GM12801 (cell line): ENCODE results near the gene HNMT.

Source experiments
- CTCF ChIP-seq: IDR thresholded peaks from one replicate; pipeline ENCODE4 v1.5.1; 2011; ENCODE audit warnings: control low read depth; ENCODE audit not compliant: insufficient read length; ENCODE audit errors: extremely low read depth

HNMT gene

DNA sequence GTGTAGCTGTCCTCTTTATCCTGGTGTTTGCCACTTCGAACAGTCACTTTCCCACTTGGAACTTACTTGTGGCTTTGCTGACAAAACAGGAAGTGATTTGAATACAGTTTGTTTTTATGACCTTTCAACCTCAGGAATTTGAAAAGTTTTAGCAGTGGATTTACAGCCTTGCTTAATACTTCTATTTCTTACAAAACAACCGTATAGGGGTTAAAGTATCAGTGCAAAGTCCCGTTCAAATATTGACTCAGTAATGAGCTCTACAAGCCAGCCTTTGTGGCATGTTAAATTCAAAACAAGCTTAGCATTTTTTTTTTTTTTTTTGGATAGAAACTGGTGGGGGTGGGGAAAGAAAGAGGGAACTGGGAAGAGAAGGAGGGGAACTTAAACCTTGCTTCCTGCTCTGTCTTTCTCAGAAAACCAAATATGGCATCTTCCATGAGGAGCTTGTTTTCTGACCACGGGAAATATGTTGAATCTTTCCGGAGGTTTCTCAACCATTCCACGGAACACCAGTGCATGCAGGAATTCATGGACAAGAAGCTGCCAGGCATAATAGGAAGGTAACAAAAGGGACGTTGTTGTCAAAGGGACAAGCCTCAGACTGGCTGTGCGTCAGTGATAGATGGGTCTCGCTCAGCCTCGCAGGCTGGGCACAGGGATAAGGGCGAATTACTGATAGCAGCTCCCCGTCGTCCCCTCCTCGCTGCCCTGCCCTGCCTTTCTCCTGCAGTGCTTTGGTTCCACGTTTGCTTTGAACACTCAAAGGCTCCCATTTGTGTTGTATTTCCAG, at the start of gene HNMT:
Gene HNMT (plus strand): TSS at position 408 of the 793 bp plus-strand sequence. CDS start 19 bp downstream, at position 427.
- no peak for TF ChIP-seq CTCF

DNA sequence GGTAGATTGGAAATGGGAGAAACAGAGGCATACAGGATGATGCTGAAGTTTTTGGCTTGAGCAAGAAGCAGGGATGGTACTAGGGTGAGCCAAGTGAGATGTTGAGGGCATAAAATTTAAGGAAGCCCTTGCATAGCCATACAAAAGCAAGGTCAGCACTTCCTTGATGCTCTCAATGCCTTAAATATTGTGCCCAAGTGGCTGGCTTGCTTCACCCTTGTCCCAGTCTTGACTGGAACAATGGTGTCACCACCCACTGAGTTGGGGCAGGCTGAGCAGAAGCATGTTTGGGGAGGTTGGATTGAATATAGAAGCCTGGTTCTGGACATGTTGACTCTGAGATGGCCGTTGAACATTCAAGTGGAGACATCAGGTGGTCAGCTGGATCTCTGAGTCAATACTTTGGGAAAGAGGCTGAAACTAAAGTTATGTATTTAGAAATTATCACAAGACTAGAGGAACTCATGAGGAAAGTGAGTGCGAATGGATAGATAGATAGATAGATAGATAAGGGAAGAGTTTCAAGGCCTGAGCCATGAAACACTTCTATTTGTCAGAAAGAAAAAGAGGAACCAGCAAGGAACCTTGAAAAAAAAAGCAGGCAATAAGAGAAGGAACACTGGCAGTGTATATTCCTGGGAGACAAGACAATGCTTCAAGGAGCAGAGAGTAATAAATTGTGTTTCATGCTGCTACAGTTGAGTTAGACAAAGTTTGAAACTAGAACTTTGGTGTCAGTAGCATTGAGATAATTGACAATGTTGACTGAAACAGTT, 43.0 kb upstream of the HNMT start:
- TF ChIP-seq CTCF: no peak

GRCh38 chr2:137924019-137924418, 40.3 kb upstream of the HNMT start:
- no peak for TF ChIP-seq CTCF

DNA sequence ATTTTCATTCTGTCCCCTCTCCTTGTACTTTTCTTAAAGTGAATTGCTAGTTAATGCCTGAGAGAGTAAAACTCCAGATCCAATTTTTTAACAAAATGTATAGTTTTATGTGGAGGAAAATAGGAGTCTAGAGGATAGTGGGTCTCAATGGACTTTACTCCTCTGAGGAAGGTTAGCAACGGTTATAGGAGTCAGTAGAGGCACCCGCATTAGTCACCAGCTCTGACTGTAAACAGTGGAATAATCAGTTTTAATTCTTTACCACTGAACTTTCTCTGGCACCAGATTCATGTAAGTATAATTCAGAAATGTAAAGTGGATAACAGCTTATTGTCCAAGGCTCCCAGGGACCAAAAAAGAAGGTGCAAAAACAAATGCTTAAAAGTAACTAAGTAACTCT, 38.7 kb upstream of the HNMT start:
- TF ChIP-seq CTCF: no peak

DNA sequence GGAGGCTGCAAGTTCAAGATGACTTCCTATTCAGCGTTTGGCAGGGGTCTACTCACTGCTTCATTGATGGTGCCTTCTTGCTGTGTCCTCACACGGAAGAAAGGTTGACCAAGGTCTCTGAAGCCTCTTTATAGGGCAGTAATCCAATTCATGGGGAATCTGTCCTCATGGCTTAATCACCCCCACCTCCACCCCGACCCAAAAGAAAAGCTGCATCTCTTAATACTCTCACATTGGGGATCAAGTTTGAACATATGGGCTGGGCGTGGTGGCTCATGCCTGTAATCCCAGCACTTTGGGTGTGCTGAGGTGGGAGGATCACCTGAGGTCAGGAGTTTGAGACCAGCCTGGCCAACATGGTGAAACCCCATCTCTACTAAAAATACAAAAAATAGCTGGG, 36.4 kb upstream of the HNMT start:
- TF ChIP-seq CTCF: no peak

DNA sequence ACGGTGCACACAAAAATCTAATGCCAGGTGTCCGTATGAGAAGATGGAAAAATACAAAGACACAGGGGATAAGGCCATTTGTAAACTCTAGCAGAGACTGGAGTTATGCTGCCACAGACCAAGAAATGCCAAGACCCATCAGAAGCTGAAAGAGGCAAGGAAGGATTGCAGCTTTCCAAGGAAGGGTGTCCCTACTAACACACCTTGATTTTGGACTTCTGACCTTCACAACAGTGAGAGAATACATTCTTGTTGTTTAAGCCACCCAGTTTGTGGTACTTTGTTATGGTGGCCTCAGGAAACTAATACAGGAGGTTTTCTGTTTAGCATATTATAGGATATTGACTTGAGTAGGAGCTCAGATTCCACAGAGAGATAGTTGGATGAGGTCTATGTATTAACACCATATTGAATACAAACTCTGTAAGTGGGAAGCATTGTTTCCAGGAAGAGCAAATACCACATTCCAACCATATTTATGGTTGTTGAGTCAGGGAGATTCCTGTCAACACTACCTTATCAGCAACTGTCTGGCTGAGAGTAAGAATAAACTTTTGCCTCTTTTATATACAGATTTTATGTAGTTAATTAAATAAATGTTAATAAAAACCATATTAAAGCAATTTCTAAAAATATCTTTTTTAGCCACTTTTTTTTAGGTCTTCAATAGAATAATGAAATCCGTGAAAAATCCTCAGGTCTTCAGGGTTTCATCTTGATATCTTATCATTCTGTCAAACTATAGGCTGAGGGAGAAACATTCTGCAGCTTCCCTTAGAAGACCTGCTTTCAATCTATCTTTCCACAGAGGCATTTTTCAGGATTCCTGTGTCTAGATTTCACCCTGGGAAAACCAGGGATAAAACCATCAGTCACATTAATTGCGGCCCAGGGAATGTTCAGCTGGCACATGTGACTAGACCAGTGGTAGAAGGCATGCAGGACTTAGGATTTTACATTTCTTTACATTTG, 35.4 kb upstream of the HNMT start:
- no peak for TF ChIP-seq CTCF

DNA sequence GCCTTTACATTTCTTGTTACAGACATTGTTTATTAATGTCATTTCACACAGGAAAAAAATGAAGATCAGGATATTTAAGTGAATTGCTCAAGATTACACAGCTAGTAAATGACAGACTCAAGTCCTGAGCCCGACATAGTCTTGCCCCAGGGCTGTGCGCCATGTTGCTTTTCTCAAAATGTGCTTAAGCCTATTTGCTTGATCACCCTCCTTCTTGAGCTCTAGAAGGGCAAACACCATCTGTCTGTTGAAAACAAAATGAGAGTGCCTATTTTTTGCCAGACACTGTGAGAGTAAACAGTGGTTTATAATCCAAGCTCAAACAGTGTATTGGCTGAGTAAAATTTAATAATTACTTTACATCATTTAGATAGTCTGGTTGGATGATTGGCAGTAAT, 34.8 kb upstream of the HNMT start:
- TF ChIP-seq CTCF: no peak
